OCI-LY7 (cell line): ENCODE measurements around the gene CDK10. TPM values are rescaled to one million over a fixed set of nuclear protein-coding genes. Genes with fewer than 3 reads are reported as not detected.

Source experiments
- BruUV-seq: library from RNA; stranded (reverse); fragments of 400-500 nt; replicated peaks from 2 replicates; lab custom pipeline; 2021; lab: Mats Ljungman, UMichigan
- CTCF ChIA-PET: fragments of 300-600 bp; sonication (Branson Sonifier 250); formaldehyde crosslinking; loops from one replicate; lab custom pipeline; 2022; ENCODE audit warnings: antibody characterized with exemption; ENCODE audit not compliant: unreplicated experiment; lab: Charles Lee
- POLR2A ChIA-PET: fragments of 300-600 bp; sonication (Branson Sonifier 250); formaldehyde crosslinking; loops from one replicate; lab custom pipeline; 2022; ENCODE audit warnings: antibody characterized with exemption; lab: Charles Lee
- DNase-seq: peaks from one replicate; pipeline ENCODE4 v3.0.0-alpha.2; 2015; ENCODE audit warnings: low spot score
- H2AFZ ChIP-seq: fragments of 200-600 bp; sonication (generic), shearing (Covaris generic); 2 replicates; pipeline ENCODE4 v1.6.1; 2014; ENCODE audit warnings: mild to moderate bottlenecking, antibody characterized with exemption, low read length, moderate library complexity
- H3K27ac ChIP-seq: fragments of 200-600 bp; sonication (generic); 2 replicates; pipeline ENCODE4 v1.5.1; 2014; ENCODE audit warnings: mixed run types, low read depth, mild to moderate bottlenecking, moderate library complexity, low read length, inconsistent platforms; ENCODE audit not compliant: poor library complexity, severe bottlenecking
- H3K36me3 ChIP-seq: fragments of 200-600 bp; sonication (generic); 2 replicates; pipeline ENCODE4 v1.6.1; 2014; ENCODE audit warnings: mild to moderate bottlenecking, antibody characterized with exemption, low read length, moderate library complexity, mixed read lengths; ENCODE audit not compliant: insufficient read depth
- H3K4me1 ChIP-seq: fragments of 200-600 bp; sonication (generic); 2 replicates; pipeline ENCODE4 v1.5.1; 2014; ENCODE audit warnings: mild to moderate bottlenecking, low read length; ENCODE audit not compliant: insufficient read depth, poor library complexity, severe bottlenecking
- H3K4me2 ChIP-seq: fragments of 200-600 bp; sonication (generic); 2 replicates; pipeline ENCODE4 v1.6.1; 2014; ENCODE audit warnings: mild to moderate bottlenecking, low read length
- H3K4me3 ChIP-seq: fragments of 200-600 bp; sonication (generic); 2 replicates; pipeline ENCODE4 v1.5.1; 2014; ENCODE audit warnings: mild to moderate bottlenecking, low read depth, low read length; ENCODE audit not compliant: poor library complexity, severe bottlenecking
- H3K79me2 ChIP-seq: fragments of 200-600 bp; sonication (generic); 2 replicates; pipeline ENCODE4 v1.6.1; 2016; ENCODE audit warnings: low read depth, mild to moderate bottlenecking, low read length, moderate library complexity, mixed read lengths; ENCODE audit not compliant: insufficient read depth
- H3K9me2 ChIP-seq: fragments of 200-600 bp; sonication (generic); 2 replicates; pipeline ENCODE4 v1.6.1; 2016; ENCODE audit warnings: mild to moderate bottlenecking, low read length, mixed read lengths; ENCODE audit not compliant: insufficient read depth
- H3K9me3 ChIP-seq: fragments of 200-600 bp; sonication (generic); 2 replicates; pipeline ENCODE4 v1.6.1; 2014; ENCODE audit warnings: mild to moderate bottlenecking, mixed run types, low read length, mixed read lengths
- H4K20me1 ChIP-seq: fragments of 200-600 bp; sonication (generic); 2 replicates; pipeline ENCODE4 v1.6.1; 2014; ENCODE audit warnings: mild to moderate bottlenecking, antibody characterized with exemption, low read length, moderate library complexity, mixed read lengths; ENCODE audit not compliant: insufficient read depth
- EZH2phosphoT487 ChIP-seq: fragments of 200-600 bp; sonication (generic); IDR thresholded peaks from 2 replicates; pipeline ENCODE4 v1.6.1; 2018; ENCODE audit warnings: low read depth, borderline replicate concordance, mild to moderate bottlenecking, mixed run types, antibody characterized with exemption, low read length, moderate library complexity, mixed read lengths
- intact Hi-C: fragments of 100-400 bp; cut with micrococcal nuclease; formaldehyde crosslinking; loops from one replicate; pipeline ENCODE4 v1.10.0; 2022; ENCODE audit not compliant: unreplicated experiment
- total RNA-seq, 2 experiments: library from RNA; depleted of rRNA in 1 of 2; stranded (reverse); fragments of >200 nt in 1 of 2; shearing (Covaris generic) in 1 of 2; gene quantifications; 2 replicates each; pipeline ENCODE4 v1.2.3, GENCODE V29; 2014 to 2022
- TF ChIP-seq, protein P1 (sequence below): fragments of 200-600 bp; sonication (generic); conservative IDR thresholded peaks from 2 replicates; pipeline ENCODE4 v1.5.1; 2014; ENCODE audit warnings: mild to moderate bottlenecking, antibody characterized with exemption, low read length, moderate library complexity, mixed read lengths

The CDK10 gene
- total RNA-seq, 2 experiments from 2014 or later, result 98.6 to 130 TPM

DNA sequence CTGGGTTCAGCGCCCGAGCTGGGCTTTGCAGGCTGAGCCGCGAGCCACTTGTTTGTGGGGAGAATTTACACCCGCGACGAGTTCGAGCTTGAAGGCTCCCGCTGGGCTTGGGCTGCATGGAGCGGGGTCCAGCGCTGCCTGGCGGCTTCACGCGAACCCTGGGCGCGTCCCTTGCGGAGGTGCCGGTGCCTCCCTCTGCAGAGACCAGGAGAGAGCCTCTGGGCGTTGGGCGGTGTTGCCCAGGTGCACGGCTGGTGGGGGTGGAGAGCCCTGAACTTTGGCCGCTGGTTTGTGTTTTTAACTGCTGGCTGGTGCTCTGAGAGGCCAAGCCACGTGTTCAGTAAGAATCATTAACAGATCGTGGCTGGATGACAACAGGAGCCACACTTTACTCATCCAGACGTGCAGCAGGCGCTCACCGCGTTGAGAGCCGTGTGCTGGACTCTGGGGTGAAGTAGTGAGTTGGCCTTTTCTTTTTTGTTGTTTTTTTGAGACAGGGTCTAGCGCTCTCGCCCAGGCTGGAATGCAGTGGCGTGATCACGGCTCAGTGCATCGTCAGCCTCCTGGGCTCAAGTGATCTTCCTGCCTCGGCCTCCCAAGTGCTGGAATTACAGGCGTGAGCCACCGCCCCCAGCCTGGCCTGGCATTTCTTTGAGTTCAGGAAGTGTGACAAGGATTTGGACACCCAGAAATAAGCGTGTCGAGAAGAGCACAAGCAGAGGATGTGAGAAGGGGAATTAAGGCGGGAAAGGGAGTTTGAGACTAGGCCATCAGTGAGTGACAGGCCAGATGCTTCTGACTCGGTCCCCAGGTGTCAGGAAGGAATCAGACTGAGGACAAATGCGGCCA lies 827 bp downstream of the CDK10 start:
- Histone ChIP-seq H3K9me3 (peaks cover 7% of the 10 kb centered on the region; the same call in 1 of the 2 replicates), H3K4me1 (peaks cover 13% of the 10 kb centered on the region), H2AFZ (peak overlapping the region; percentile 61), H4K20me1 (no peaks in the 10 kb centered on the region), H3K9me2 (no peaks in the 10 kb centered on the region), H3K4me3 (peak overlapping the region; percentile 74), H3K27ac (peak overlapping the region; percentile 86), H3K79me2 (peaks cover 25% of the 10 kb centered on the region; the same call in 1 of the 2 replicates), H3K4me2 (peak overlapping the region; percentile 100), H3K36me3 (peaks cover 52% of the 10 kb centered on the region)
- CTCF ChIA-PET, result no interaction called here
- intact Hi-C loops, result no loop called here
- TSS peak; percentile 69 for BruUV-seq
- no peak for TF ChIP-seq EZH2phosphoT487
- TF ChIP-seq, protein P1, sequence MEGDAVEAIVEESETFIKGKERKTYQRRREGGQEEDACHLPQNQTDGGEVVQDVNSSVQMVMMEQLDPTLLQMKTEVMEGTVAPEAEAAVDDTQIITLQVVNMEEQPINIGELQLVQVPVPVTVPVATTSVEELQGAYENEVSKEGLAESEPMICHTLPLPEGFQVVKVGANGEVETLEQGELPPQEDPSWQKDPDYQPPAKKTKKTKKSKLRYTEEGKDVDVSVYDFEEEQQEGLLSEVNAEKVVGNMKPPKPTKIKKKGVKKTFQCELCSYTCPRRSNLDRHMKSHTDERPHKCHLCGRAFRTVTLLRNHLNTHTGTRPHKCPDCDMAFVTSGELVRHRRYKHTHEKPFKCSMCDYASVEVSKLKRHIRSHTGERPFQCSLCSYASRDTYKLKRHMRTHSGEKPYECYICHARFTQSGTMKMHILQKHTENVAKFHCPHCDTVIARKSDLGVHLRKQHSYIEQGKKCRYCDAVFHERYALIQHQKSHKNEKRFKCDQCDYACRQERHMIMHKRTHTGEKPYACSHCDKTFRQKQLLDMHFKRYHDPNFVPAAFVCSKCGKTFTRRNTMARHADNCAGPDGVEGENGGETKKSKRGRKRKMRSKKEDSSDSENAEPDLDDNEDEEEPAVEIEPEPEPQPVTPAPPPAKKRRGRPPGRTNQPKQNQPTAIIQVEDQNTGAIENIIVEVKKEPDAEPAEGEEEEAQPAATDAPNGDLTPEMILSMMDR, result no peak
- POLR2A ChIA-PET, result interaction anchor here (0.6 to 0.7 kb wide), 2 partner anchors 16 to 235 kb away, joined by 3 read pairs; no protein-coding TSS in a partner anchor
- peak; percentile 73 for DNase-seq

DNA sequence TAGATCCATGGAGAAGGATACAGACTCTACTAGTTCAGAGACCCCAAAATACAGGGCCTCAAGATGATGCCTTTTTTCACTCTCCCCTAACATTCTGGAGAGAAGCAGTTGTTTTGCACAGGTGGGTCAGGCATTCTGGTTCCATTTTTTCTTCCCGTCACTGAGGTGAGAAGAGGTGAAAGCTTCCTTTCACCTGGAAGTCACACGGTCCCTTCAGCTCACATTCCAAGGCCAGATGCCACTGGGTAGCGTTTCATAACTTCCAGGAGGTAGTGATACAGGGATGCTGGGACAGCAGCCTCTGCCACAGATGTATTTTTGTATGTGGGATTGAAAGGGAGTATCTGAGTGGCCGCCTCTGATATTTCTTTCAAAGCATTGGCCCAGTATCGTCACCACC lies 1.9 kb downstream of the CDK10 start:
- Histone ChIP-seq H4K20me1 (no peaks in the 10 kb centered on the region), H3K79me2 (peaks cover 25% of the 10 kb centered on the region; the same call in 1 of the 2 replicates), H3K4me1 (peaks cover 13% of the 10 kb centered on the region), H3K9me3 (peaks cover 7% of the 10 kb centered on the region; the same call in 1 of the 2 replicates), H3K9me2 (no peaks in the 10 kb centered on the region), H3K27ac (no peak overlapping the region), H2AFZ (no peak overlapping the region), H3K36me3 (peaks cover 62% of the 10 kb centered on the region), H3K4me3 (no peak overlapping the region), H3K4me2 (peak overlapping the region; percentile 100; the same call in 1 of the 2 replicates)
- POLR2A ChIA-PET, result interaction anchor here (0.7 kb wide), 1 partner anchor 12 kb away, joined by 4 read pairs; no protein-coding TSS in a partner anchor
- BruUV-seq, result no TSS peak
- CTCF ChIA-PET, result interaction anchor here (0.6 kb wide), 1 partner anchor 594 kb away, joined by 8 read pairs; no protein-coding TSS in a partner anchor
- intact Hi-C loops, result no loop called here
- DNase-seq, result no peak
- no peak for TF ChIP-seq EZH2phosphoT487
- TF ChIP-seq, protein P1, result no peak
